Measurements from ENCODE around the gene SLC15A3. TPM values are rescaled to one million over a fixed set of nuclear protein-coding genes. Genes with fewer than 3 reads are reported as not detected.
A peak's percentile ranks its signal among the peaks of the same experiment; 100 is the strongest.

Gene SLC15A3
- total RNA-seq, 1 donor from 2014 or later: 8.0 TPM

- DNase-seq: no peak
These were observed 7.3 kb downstream of the SLC15A3 start for GRCh38 chr11:60944490-60945294.

DNA sequence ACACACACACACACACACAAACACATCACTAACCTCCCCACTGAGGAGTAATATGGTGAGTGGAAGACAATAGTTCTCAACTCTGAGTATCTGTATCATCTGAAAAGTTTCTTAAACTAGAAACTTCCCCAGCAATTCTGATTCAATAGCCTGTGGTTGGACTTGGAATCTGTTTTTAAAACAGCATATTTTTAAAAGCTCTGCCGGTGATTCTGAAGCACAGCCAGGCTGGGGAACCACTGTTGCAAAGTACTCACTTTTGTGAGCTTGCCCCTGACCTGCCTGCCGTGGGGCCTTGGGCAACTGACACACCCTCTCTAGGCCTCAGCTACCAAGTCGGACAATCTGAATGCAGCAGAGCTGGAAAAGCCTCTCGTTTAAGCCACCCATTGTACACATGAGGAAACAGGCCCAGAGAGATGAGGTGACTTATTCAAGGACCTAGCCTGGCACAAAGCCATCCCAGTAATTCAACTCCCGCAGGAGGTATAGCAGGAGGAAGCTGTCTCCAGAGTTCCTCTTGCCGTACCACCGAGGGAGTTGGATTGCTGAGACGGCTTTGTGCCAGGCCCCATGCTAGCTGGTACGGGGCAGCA, 8.9 kb downstream of the SLC15A3 start:
- DNase-seq: peak; percentile 65

DNA sequence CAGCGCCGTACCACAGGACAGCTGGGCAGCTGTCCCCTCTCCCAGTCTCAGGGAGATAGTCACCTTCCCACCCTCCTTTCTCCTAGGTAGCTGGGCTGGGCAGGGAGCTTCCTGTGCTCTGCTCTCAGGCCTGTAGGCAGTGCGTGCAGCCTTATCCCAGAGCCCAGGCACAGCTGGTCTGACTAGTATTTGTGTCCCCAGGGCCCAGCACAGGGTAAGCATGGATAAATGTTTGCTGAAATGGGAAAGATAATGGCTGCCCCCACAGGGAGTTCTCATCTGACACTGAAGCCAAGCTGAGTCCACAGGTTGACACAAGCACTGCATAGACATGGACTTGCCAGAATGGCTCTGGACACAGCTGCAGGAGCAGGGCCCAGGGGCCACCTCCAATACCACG, 9.8 kb downstream of the SLC15A3 start:
- DNase-seq: no peak

DNA sequence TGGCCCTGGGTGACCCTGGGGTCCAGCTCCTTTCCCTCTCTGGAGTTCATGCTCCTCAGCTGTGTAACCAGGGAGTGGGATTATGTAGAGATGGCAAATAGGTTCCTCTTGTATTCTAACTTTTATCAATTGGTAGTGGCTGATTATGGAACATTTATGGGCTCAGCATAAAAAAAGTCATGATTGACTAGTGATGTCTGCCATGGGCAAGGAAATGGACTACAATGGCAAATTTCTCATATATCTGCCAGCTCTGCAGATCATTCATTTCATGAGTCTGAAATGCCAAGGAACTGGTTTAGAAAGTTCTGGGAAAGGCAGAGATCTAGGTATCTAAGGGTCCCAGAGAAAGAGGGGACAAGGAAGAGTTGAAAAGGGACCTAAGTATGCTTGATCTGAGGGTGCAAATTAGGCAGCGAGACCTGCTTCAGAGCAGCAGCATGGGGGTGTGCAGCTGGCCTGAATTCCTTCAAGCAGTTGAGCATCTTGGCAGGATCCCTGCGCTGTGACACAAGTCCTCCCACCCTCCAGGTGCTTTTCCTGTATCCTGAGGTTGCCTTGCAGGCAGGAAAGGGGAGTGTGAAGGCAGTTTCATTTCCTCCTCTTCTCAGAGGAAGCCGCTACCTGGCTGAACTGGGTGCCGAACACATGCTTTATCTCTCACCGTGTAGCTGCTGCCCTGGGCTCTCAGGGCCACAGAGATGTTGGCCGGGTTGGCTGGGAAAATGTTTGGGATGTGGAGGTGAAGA, 10.4 kb downstream of the SLC15A3 start:
- no peak for DNase-seq

DNA sequence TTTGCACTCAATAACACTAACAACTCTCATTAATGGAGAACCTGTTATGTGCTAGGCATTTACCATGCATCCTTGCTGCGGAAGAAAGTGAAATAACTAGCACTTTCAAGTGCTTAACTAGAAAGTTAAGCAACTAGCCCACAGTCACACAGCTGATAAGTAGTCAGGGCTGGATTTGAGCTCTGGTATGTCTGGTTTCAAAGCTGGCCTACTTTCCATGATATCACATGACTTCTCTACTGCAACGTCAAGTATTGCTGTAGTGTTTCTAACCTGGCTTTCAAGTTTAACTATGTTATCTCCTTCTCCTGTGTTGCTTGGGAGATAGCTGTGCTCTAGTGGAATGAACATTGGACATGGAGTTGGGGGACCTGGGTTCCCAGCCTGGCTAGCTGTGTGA, 12.1 kb downstream of the SLC15A3 start:
- DNase-seq: no peak

- no peak for DNase-seq
These were observed 12.7 kb downstream of the SLC15A3 start for GRCh38 chr11:60939301-60939700.

DNA sequence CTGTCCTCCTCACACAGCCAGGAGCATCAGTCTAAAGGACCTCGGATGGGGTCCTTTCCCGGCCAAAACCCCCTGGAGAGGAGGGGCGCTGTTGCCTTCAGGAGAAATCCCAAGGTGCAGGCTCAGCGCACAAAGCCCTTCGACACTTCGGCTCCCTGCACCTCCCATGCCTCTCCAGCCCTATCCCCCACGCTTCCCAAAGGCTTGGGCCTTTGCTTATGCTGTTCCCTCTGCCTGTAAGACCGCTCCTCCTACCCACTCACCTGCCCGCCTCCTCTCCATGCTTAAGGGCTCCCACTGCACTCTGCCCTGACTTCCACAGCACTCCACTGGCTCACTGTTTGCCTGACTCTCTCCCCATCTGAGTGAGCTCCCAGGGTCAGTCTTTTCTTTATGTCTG, 13.5 kb downstream of the SLC15A3 start:
- no peak for DNase-seq

GRCh38 chr11:60937811-60938210, 14.2 kb downstream of the SLC15A3 start:
- no peak for DNase-seq

DNA sequence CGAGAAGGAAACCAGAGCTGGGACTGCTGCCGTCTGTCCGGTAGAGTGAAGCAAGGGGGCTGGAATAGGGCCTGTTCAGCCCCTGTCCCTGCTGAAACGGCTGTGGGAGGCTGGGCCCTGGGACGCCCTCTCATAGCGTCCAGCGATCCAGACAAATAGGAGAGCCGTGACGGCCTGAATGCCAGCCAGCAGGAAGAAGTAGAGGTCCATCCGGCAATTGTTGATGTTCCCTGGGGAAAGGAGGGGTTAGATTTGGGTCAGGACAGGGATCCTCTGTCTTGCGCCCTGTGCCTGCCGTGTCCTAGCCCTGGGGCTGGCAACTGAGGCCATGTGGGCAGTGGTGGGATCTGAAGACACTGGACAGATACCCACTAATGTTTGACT, 14.8 kb downstream of the SLC15A3 start:
- no peak for DNase-seq

GRCh38 chr11:60936467-60937143, 15.4 kb downstream of the SLC15A3 start:
- no peak for DNase-seq

DNA sequence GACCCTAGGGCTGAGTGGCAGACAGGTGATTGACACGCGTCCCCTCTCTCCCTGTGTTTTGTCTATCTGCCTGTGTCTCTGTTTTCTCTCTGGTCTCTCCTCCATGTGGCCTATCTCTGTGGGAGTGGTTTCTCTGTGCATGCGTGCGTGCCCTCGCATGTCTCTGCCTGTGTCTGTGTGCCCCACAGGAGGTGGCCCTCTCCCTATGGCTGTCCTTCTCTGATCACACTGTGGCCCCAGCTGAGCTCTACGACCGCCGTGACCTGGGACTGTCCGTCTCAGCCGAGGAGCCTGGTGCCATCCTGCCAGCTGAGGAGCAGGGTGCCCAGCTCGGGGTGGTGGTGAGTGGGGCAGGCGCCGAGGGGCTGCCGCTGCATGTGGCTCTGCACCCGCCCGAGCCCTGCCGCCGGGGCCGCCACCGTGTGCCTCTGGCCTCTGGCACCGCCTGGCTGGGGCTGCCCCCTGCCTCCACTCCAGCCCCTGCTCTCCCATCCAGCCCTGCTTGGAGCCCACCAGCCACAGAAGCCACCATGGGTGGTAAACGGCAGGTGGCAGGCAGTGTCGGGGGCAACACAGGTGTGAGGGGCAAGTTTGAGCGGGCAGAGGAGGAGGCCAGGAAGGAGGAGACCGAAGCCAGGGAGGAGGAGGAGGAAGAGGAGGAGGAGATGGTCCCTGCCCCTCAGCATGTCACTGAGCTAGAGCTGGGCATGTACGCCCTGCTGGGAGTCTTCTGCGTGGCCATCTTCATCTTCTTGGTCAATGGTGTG, 16.1 kb downstream of the SLC15A3 start:
- DNase-seq: no peak

GRCh38 chr11:60934790-60935605, 17.0 kb downstream of the SLC15A3 start:
- no peak for DNase-seq

- DNase-seq: no peak
These were observed 17.7 kb downstream of the SLC15A3 start for GRCh38 chr11:60934124-60934789.

- no peak for DNase-seq
These were observed 18.4 kb downstream of the SLC15A3 start for GRCh38 chr11:60933416-60934123.

- DNase-seq: no peak
These were observed 19.2 kb downstream of the SLC15A3 start for GRCh38 chr11:60932605-60933356.

GRCh38 chr11:60931917-60932316, 20.1 kb downstream of the SLC15A3 start:
- DNase-seq: no peak

- no peak for DNase-seq
These were observed 21.6 kb downstream of the SLC15A3 start for GRCh38 chr11:60930394-60930793.

GRCh38 chr11:60929764-60930163, 22.2 kb downstream of the SLC15A3 start:
- no peak for DNase-seq

- no peak for DNase-seq
These were observed 23.4 kb downstream of the SLC15A3 start for GRCh38 chr11:60928563-60929001.

All from tongue (tissue), 2 donors.